ENCODE measurements around the gene ANKRD39. TPM values are rescaled to one million over a fixed set of nuclear protein-coding genes. Genes with fewer than 3 reads are reported as not detected.

ANKRD39 gene
- total and polyA plus RNA-seq, 4 donors = 4.7 to 22.7 (median 10.7) TPM

- Histone ChIP-seq H3K9me3 (ENCODE audit: control insufficient read depth in 4 of 4, low read length in 3 of 4) (no peaks in the 10 kb centered on the region), H3K4me1 (ENCODE audit: control insufficient read depth in 4 of 4, insufficient read depth in 4 of 4, low read length in 3 of 4) (peaks cover 0 to 5% (median 4%) of the 10 kb centered on the region in 4 donors), H3K4me3 (ENCODE audit: low read depth in 1 of 3, low read length in 3 of 3) (no peak overlapping the region), H3K36me3 (ENCODE audit: control insufficient read depth in 4 of 4, insufficient read depth in 3 of 4, low read depth in 1 of 4, low read length in 3 of 4) (peaks cover 0 to 11% (median 2%) of the 10 kb centered on the region in 4 donors), H3K27ac (ENCODE audit: low read depth in 1 of 2, low read length in 2 of 2) (no peak overlapping the region), H3K27me3 (ENCODE audit: control insufficient read depth in 4 of 4, insufficient read depth in 4 of 4, low read length in 3 of 4) (no peaks in the 10 kb centered on the region), H3K9ac (ENCODE audit: low read depth in 1 of 2, low read length in 2 of 2) (no peak overlapping the region)
- WGBS = 96% methylated on average over 8 of the region's 8 CpGs
- DNase-seq (ENCODE audit: low spot score) = no peak
- TF ChIP-seq ATF3 (IDR thresholded peaks at IDR 0.05) = no peak
- no peak for TF ChIP-seq REST (IDR thresholded peaks at IDR 0.05)
- no peak for TF ChIP-seq HNF4G (IDR thresholded peaks at IDR 0.05)
- no peak for TF ChIP-seq CTCF (IDR thresholded peaks at IDR 0.05; ENCODE audit: low read depth, low read length, missing input control)
- no peak for TF ChIP-seq HNF4A (conservative IDR thresholded peaks at IDR 0.05)
- no peak for TF ChIP-seq YY1 (IDR thresholded peaks at IDR 0.05)
- TF ChIP-seq JUND (IDR thresholded peaks at IDR 0.05) = no peak
- TF ChIP-seq RAD21 (IDR thresholded peaks at IDR 0.05) = no peak
- TF ChIP-seq NR2F2 (IDR thresholded peaks at IDR 0.05) = no peak
- TF ChIP-seq EGR1 (IDR thresholded peaks at IDR 0.05; ENCODE audit: low read depth in 2 of 2) = no peak
- no peak for TF ChIP-seq TAF1 (conservative IDR thresholded peaks at IDR 0.05)
- no peak for TF ChIP-seq SP1 (IDR thresholded peaks at IDR 0.05)
Observed at GRCh38 chr2:96799623-96799935, 58.2 kb downstream of the ANKRD39 start.

- DNase-seq (ENCODE audit: low spot score) = no peak
- Histone ChIP-seq H3K9me3 (ENCODE audit: control insufficient read depth in 4 of 4, low read length in 3 of 4) (no peaks in the 10 kb centered on the region), H3K4me3 (ENCODE audit: low read depth in 1 of 3, low read length in 3 of 3) (no peak overlapping the region), H3K36me3 (ENCODE audit: control insufficient read depth in 4 of 4, insufficient read depth in 3 of 4, low read depth in 1 of 4, low read length in 3 of 4) (peaks cover 0 to 11% (median 2%) of the 10 kb centered on the region in 4 donors), H3K9ac (ENCODE audit: low read depth in 1 of 2, low read length in 2 of 2) (no peak overlapping the region), H3K27ac (ENCODE audit: low read depth in 1 of 2, low read length in 2 of 2) (no peak overlapping the region), H3K27me3 (ENCODE audit: control insufficient read depth in 4 of 4, insufficient read depth in 4 of 4, low read length in 3 of 4) (no peaks in the 10 kb centered on the region), H3K4me1 (ENCODE audit: control insufficient read depth in 4 of 4, insufficient read depth in 4 of 4, low read length in 3 of 4) (peaks cover 0 to 5% (median 4%) of the 10 kb centered on the region in 4 donors)
- no peak for TF ChIP-seq SP1 (IDR thresholded peaks at IDR 0.05)
- TF ChIP-seq ATF3 (IDR thresholded peaks at IDR 0.05) = no peak
- TF ChIP-seq JUND (IDR thresholded peaks at IDR 0.05) = no peak
- TF ChIP-seq CTCF (IDR thresholded peaks at IDR 0.05; ENCODE audit: low read depth, low read length, missing input control) = no peak
- no peak for TF ChIP-seq FOXA2 (IDR thresholded peaks at IDR 0.05)
- no peak for TF ChIP-seq EGR1 (IDR thresholded peaks at IDR 0.05; ENCODE audit: low read depth in 2 of 2)
- TF ChIP-seq MAX (IDR thresholded peaks at IDR 0.05) = no peak
- TF ChIP-seq ZBTB33 (IDR thresholded peaks at IDR 0.05) = no peak
- no peak for TF ChIP-seq FOXA1 (IDR thresholded peaks at IDR 0.05)
- TF ChIP-seq RXRA (IDR thresholded peaks at IDR 0.05) = no peak
- 94% methylated on average over 23 of the region's 23 CpGs for WGBS
Observed at GRCh38 chr2:96798733-96799622, 58.8 kb downstream of the ANKRD39 start.
